SK-N-SH (cell line): ENCODE measurements around the gene CAMK2B. TPM values are rescaled to one million over a fixed set of nuclear protein-coding genes. Genes with fewer than 3 reads are reported as not detected.

Experiments used
- CTCF ChIA-PET: fragments of 300-600, 350-600 bp; formaldehyde crosslinking; extraction: SDS; loops from one replicate; lab custom pipeline; 2021; lab: Yijun Ruan, JAX
- POLR2A ChIA-PET: fragments of 350-600 bp; sonication (Branson Sonifier 250); formaldehyde crosslinking; extraction: SDS; loops from one replicate; lab custom pipeline; 2020; ENCODE audit warnings: antibody characterized with exemption, inconsistent platforms; lab: Yijun Ruan, JAX
- DNase-seq: peaks from one replicate; pipeline ENCODE4 v3.0.0; 2012
- H2AFZ ChIP-seq: fragments of 200-600 bp; sonication (generic); 2 replicates; pipeline ENCODE4 v1.8.1; 2016; ENCODE audit warnings: antibody characterized with exemption, mild to moderate bottlenecking, low read depth
- H3F3A ChIP-seq: fragments of 200-600 bp; sonication (generic); replicated peaks from 2 replicates; pipeline ENCODE3; 2016; ENCODE audit warnings: antibody characterized with exemption, mild to moderate bottlenecking; ENCODE audit not compliant: insufficient read depth
- H3K27ac ChIP-seq, 2 experiments: fragments of 200-500 bp in 1 of 2; fragments of 200-600 bp in 1 of 2; sonication (Bioruptor generic) in 1 of 2; sonication (generic), shearing (Covaris generic) in 1 of 2; 2 replicates each; pipeline versions ENCODE4 v1.5.1 to v1.6.1; 2014 to 2016; ENCODE audit warnings: low read depth in 2 of 2, inconsistent platforms in 1 of 2, low read length in 1 of 2, mild to moderate bottlenecking in 1 of 2, mixed read lengths in 1 of 2
- H3K27me3 ChIP-seq: fragments of 200-600 bp; sonication (generic), shearing (Covaris generic); 2 replicates; pipeline ENCODE4 v1.6.1; 2016; ENCODE audit warnings: mixed run types; ENCODE audit not compliant: insufficient read depth
- H3K36me3 ChIP-seq, 2 experiments: fragments of 200-500 bp in 1 of 2; fragments of 200-600 bp in 1 of 2; sonication (Bioruptor generic) in 1 of 2; sonication (generic) in 1 of 2; replicated peaks in 1 of 2; 2 replicates each; pipeline versions ENCODE3 to v1.5.1; 2014 to 2016; ENCODE audit warnings: low read length in 1 of 2, mild to moderate bottlenecking in 1 of 2; ENCODE audit not compliant: insufficient read depth in 2 of 2, control insufficient read depth in 1 of 2
- H3K4me1 ChIP-seq, 2 experiments: fragments of 200-500 bp in 1 of 2; fragments of 200-600 bp in 1 of 2; sonication (Bioruptor generic) in 1 of 2; sonication (generic), shearing (Covaris generic) in 1 of 2; 2 replicates each; pipeline versions ENCODE4 v1.5.1 to v1.6.1; 2014 to 2016; ENCODE audit warnings: low read depth in 1 of 2, low read length in 1 of 2, mixed run types in 1 of 2; ENCODE audit not compliant: insufficient read depth in 2 of 2, control insufficient read depth in 1 of 2
- H3K4me2 ChIP-seq: fragments of 200-600 bp; sonication (generic), shearing (Covaris generic); 2 replicates; pipeline ENCODE4 v1.6.1; 2017; ENCODE audit warnings: mixed run types
- H3K4me3 ChIP-seq, 2 experiments: fragments of 200-500 bp in 1 of 2; fragments of 200-600 bp in 1 of 2; sonication (Bioruptor generic) in 1 of 2; sonication (generic), shearing (Covaris generic) in 1 of 2; 2 replicates each; pipeline versions ENCODE4 v1.5.1 to v1.8.1; 2014 to 2016; ENCODE audit warnings: low read depth in 2 of 2, inconsistent platforms in 1 of 2, low read length in 1 of 2, mild to moderate bottlenecking in 1 of 2, mixed read lengths in 1 of 2, moderate library complexity in 1 of 2
- H3K79me2 ChIP-seq: fragments of 200-600 bp; sonication (generic); 2 replicates; pipeline ENCODE4 v1.8.1; 2017; ENCODE audit warnings: mild to moderate bottlenecking; ENCODE audit not compliant: insufficient read depth
- H3K9ac ChIP-seq: fragments of 200-600 bp; sonication (generic); 2 replicates; pipeline ENCODE4 v1.6.1; 2017; ENCODE audit warnings: mixed run types
- H3K9me2 ChIP-seq: fragments of 200-600 bp; sonication (generic); 2 replicates; pipeline ENCODE4 v1.6.1; 2017; ENCODE audit warnings: mixed run types
- H3K9me3 ChIP-seq: fragments of 200-600 bp; sonication (generic); 2 replicates; pipeline ENCODE4 v1.6.1; 2017; ENCODE audit warnings: mixed run types, mild to moderate bottlenecking, moderate library complexity
- H4K20me1 ChIP-seq: fragments of 200-600 bp; sonication (generic); 2 replicates; pipeline ENCODE4 v1.6.1; 2017; ENCODE audit warnings: mild to moderate bottlenecking, mixed run types; ENCODE audit not compliant: insufficient read depth
- CHD2 ChIP-seq: fragments of 150-350 bp; IDR thresholded peaks from 2 replicates; pipeline ENCODE4 v1.6.1; 2018; ENCODE audit warnings: low read length; ENCODE audit not compliant: partially characterized antibody
- CTCF ChIP-seq: fragments of 200-600 bp; sonication (generic); IDR thresholded peaks from 2 replicates; pipeline ENCODE4 v1.6.1; 2017; ENCODE audit warnings: antibody characterized with exemption, mild to moderate bottlenecking, moderate library complexity
- ELF1 ChIP-seq: IDR thresholded peaks from 2 replicates; pipeline ENCODE4 v1.4.0; 2012
- EP300 ChIP-seq, 2 experiments: IDR thresholded peaks; 2 replicates each; pipeline versions ENCODE4 v1.4.0 to v1.6.1; 2012; ENCODE audit warnings: borderline replicate concordance in 1 of 2, low read depth in 1 of 2, low read length in 1 of 2
- EZH2phosphoT487 ChIP-seq: fragments of 200-600 bp; sonication (generic); IDR thresholded peaks from 2 replicates; pipeline ENCODE4 v1.6.1; 2017; ENCODE audit warnings: low read depth, mixed run types, mild to moderate bottlenecking, antibody characterized with exemption, moderate library complexity, borderline replicate concordance
- FOSL2 ChIP-seq: IDR thresholded peaks from 2 replicates; pipeline ENCODE4 v1.4.0; 2012; ENCODE audit warnings: low read depth, mild to moderate bottlenecking, moderate library complexity, borderline replicate concordance
- FOXJ3 ChIP-seq: sonication (generic); formaldehyde crosslinking; IDR thresholded peaks from 2 replicates; pipeline ENCODE4 v1.5.1; 2020; ENCODE audit warnings: mild to moderate bottlenecking, missing genetic modification reagents
- FOXM1 ChIP-seq: IDR thresholded peaks from 2 replicates; pipeline ENCODE4 v1.4.0; 2012; ENCODE audit warnings: low read depth, mild to moderate bottlenecking
- GABPA ChIP-seq: IDR thresholded peaks from 2 replicates; pipeline ENCODE4 v1.4.0; 2012; ENCODE audit warnings: low read depth, mild to moderate bottlenecking
- GATA2 ChIP-seq: sonication (generic); formaldehyde crosslinking; IDR thresholded peaks from 2 replicates; pipeline ENCODE4 v1.5.0; 2020; ENCODE audit warnings: mild to moderate bottlenecking, missing genetic modification reagents
- MEF2A ChIP-seq: IDR thresholded peaks from 2 replicates; pipeline ENCODE4 v1.4.0; 2012; ENCODE audit warnings: low read depth, borderline replicate concordance
- NFIC ChIP-seq: IDR thresholded peaks from 2 replicates; pipeline ENCODE4 v1.4.0; 2012; ENCODE audit warnings: borderline replicate concordance
- NRF1 ChIP-seq: IDR thresholded peaks from 2 replicates; pipeline ENCODE4 v1.6.1; 2012; ENCODE audit warnings: low read depth, mild to moderate bottlenecking, low read length
- POLR2AphosphoS5 ChIP-seq: IDR thresholded peaks from 2 replicates; pipeline ENCODE4 v1.6.1; 2012; ENCODE audit warnings: low read depth, low read length
- RAD21 ChIP-seq: IDR thresholded peaks from 2 replicates; pipeline ENCODE4 v1.6.1; 2012; ENCODE audit warnings: mild to moderate bottlenecking, low read length
- RCOR1 ChIP-seq: fragments of 150-350 bp; IDR thresholded peaks from 2 replicates; pipeline ENCODE4 v1.6.1; 2017; ENCODE audit warnings: antibody characterized with exemption, low read length
- RFX5 ChIP-seq: IDR thresholded peaks from 2 replicates; pipeline ENCODE4 v1.6.1; 2012; ENCODE audit warnings: mild to moderate bottlenecking, improper control_type of control experiment, low read length
- RXRA ChIP-seq: IDR thresholded peaks from 2 replicates; pipeline ENCODE4 v1.4.0; 2012; ENCODE audit warnings: low read depth, mild to moderate bottlenecking, borderline replicate concordance
- SMC3 ChIP-seq: IDR thresholded peaks from 2 replicates; pipeline ENCODE4 v1.6.1; 2012; ENCODE audit warnings: low read depth, low read length, improper control_type of control experiment
- TAF1 ChIP-seq: IDR thresholded peaks from 2 replicates; pipeline ENCODE4 v1.6.1; 2012; ENCODE audit warnings: low read depth, mild to moderate bottlenecking, low read length, moderate library complexity, borderline replicate concordance
- TEAD4 ChIP-seq: IDR thresholded peaks from 2 replicates; pipeline ENCODE4 v1.4.0; 2012; ENCODE audit warnings: mild to moderate bottlenecking, borderline replicate concordance; ENCODE audit not compliant: insufficient read depth
- USF1 ChIP-seq: IDR thresholded peaks from 2 replicates; pipeline ENCODE4 v1.4.0; 2012; ENCODE audit warnings: low read depth, borderline replicate concordance
- ZBTB33 ChIP-seq: IDR thresholded peaks from 2 replicates; pipeline ENCODE4 v1.4.0; 2012; ENCODE audit warnings: low read depth, borderline replicate concordance
- WGBS: methylation state at CpG from one replicate; pipeline ENCODE4 v1.1.6; 2017; ENCODE audit warnings: low lambda C conversion rate; 5-methylcytosine and 5-hydroxymethylcytosine counted together
- polyA plus RNA-seq, 3 experiments: library from polyadenylated mRNA; depleted of rRNA; stranded (reverse); fragments of >200 nt; gene quantifications; 2 replicates each; pipeline ENCODE4 v1.2.3, GENCODE V29; 2012
- TF ChIP-seq, protein P1 (sequence below): fragments of 150-350 bp; IDR thresholded peaks from 2 replicates; pipeline ENCODE4 v1.6.1; 2016; ENCODE audit warnings: mild to moderate bottlenecking, low read depth, low read length
- TF ChIP-seq, protein P2 (sequence below): IDR thresholded peaks from 2 replicates; pipeline ENCODE4 v1.4.0; 2012; ENCODE audit warnings: low read depth

Gene CAMK2B
- polyA plus RNA-seq, 1 of the 3 experiments (the other 2 are of a cell fraction), result 0.20 TPM

DNA sequence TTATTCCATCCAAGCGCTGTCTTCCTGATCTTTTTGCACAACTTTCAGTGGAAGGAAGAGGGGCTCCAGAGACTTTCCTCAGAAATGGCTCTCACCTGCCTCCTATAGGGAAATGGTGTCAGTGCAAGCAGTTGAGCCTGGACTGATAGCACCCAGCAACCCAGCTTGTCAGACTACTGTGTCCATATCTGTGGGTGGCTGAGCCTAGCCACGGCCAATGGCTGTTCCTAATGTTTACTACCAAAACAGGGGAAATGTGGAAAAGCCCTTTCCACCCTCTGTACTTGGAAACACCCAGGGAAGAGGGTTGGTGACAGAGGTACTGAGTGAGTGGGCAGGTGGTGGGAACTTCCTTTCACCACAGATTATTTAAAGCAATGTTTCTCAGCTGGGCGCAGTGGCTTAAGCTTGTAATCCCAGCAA, 128.9 kb downstream of the CAMK2B start:
- WGBS, result 37% methylated on average over 3 of the region's 3 CpGs
- Histone ChIP-seq H3K4me2 (no peak overlapping the region), H3F3A (peaks cover 8% of the 10 kb centered on the region), H3K9me3 (no peaks in the 10 kb centered on the region), H3K4me3 (no peak overlapping the region), H3K27ac (no peak overlapping the region), H3K9me2 (no peaks in the 10 kb centered on the region), H3K9ac (no peak overlapping the region), H3K4me1 (no peaks in the 10 kb centered on the region), H3K27me3 (peaks cover 6% of the 10 kb centered on the region; the same call in 1 of the 2 replicates), H4K20me1 (peaks cover under 1% of the 10 kb centered on the region; the same call in 1 of the 2 replicates), H2AFZ (peak overlapping the region; percentile 23; the same call in 1 of the 2 replicates), H3K79me2 (peaks cover 8% of the 10 kb centered on the region), H3K36me3 (no peaks in the 10 kb centered on the region)
- ChIA-PET POLR2A (interaction anchor here (0.6 to 1.6 kb wide), 5 partner anchors 22 to 128 kb away, joined by 3 to 5 read pairs (median 3); partner anchors contain the start of gene POLD2), CTCF (interaction anchor here (0.6 to 4.6 kb wide), 54 partner anchors 10 to 395 kb away, joined by 3 to 68 read pairs (median 4); partner anchors contain the start of genes DBNL and PGAM2)
- peak; percentile 81 for DNase-seq
- TF ChIP-seq TEAD4 (no peak), FOXJ3 (CRISPR knock-in tag) (no peak), RCOR1 (peak; percentile 57; the same call in 1 of the 2 replicates), CTCF (peak; percentile 94), FOXM1 (no peak), CHD2 (peak; percentile 63), USF1 (no peak), SMC3 (peak; percentile 98), ZBTB33 (no peak), RFX5 (peak; percentile 56; the same call in 1 of the 2 replicates), MEF2A (no peak), FOSL2 (no peak), EP300 (IDR thresholded peaks at IDR 0.05; ENCODE audit: borderline replicate concordance in 1 of 2, low read depth in 1 of 2, low read length in 1 of 2) (no peak), EZH2phosphoT487 (no peak), NRF1 (no peak), ELF1 (no peak), TAF1 (no peak), GABPA (no peak), RAD21 (peak; percentile 97), POLR2AphosphoS5 (no peak), GATA2 (CRISPR knock-in tag) (no peak), NFIC (no peak), RXRA (no peak)
- TF ChIP-seq, protein P1, sequence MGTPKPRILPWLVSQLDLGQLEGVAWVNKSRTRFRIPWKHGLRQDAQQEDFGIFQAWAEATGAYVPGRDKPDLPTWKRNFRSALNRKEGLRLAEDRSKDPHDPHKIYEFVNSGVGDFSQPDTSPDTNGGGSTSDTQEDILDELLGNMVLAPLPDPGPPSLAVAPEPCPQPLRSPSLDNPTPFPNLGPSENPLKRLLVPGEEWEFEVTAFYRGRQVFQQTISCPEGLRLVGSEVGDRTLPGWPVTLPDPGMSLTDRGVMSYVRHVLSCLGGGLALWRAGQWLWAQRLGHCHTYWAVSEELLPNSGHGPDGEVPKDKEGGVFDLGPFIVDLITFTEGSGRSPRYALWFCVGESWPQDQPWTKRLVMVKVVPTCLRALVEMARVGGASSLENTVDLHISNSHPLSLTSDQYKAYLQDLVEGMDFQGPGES, result no peak
- TF ChIP-seq, protein P2, sequence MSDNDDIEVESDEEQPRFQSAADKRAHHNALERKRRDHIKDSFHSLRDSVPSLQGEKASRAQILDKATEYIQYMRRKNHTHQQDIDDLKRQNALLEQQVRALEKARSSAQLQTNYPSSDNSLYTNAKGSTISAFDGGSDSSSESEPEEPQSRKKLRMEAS, result no peak
